ENCODE measurements around the gene IMMP2L.

The IMMP2L gene

DNA sequence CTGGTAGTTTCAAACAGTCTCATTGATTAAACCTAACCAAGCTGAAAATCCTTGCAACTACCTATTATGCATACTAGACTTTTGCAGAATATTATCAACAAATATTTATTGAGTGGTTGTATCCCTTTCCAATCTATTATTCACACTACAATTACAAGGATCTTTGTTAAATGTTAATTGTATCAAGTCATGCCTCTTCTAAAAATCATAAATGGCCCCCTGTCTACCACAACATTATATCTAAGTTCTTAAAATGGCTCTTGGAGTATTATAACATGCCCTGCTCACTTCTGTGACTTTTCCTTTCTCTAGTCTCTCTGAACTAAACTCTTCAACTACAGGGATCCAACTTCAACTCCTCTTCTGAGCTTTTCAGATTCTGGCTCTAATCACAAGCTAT, 219.3 kb downstream of the IMMP2L start:
- Histone ChIP-seq H3F3A (ENCODE audit: insufficient read depth) (no peaks in the 10 kb centered on the region), H4K20me1 (ENCODE audit: low read depth, low read length) (no peaks in the 10 kb centered on the region), H3K27ac (ENCODE audit: low read depth, low read length) (no peak overlapping the region), H3K9ac (ENCODE audit: low read length) (no peak overlapping the region), H3K36me3 (ENCODE audit: low read length) (no peaks in the 10 kb centered on the region), H3K9me3 (ENCODE audit: insufficient read depth, low read length) (peaks cover 6% of the 10 kb centered on the region; the same call in 1 of the 2 replicates), H3K4me2 (ENCODE audit: low read depth, low read length, poor library complexity, severe bottlenecking) (no peak overlapping the region), H3K79me2 (ENCODE audit: insufficient read depth, low read length) (no peaks in the 10 kb centered on the region), H3K4me3 (ENCODE audit: insufficient read depth, low read length, poor library complexity, severe bottlenecking) (no peak overlapping the region), H2AFZ (ENCODE audit: low read depth, low read length, severe bottlenecking) (no peak overlapping the region), H3K9me2 (replicated peaks; ENCODE audit: insufficient read depth, low read length) (no peaks in the 10 kb centered on the region), H3K27me3 (ENCODE audit: low read length) (no peaks in the 10 kb centered on the region)
- no peak for TF ChIP-seq EZH2phosphoT487 (conservative IDR thresholded peaks at IDR 0.05; ENCODE audit: low read length)
- TF ChIP-seq, protein P1, sequence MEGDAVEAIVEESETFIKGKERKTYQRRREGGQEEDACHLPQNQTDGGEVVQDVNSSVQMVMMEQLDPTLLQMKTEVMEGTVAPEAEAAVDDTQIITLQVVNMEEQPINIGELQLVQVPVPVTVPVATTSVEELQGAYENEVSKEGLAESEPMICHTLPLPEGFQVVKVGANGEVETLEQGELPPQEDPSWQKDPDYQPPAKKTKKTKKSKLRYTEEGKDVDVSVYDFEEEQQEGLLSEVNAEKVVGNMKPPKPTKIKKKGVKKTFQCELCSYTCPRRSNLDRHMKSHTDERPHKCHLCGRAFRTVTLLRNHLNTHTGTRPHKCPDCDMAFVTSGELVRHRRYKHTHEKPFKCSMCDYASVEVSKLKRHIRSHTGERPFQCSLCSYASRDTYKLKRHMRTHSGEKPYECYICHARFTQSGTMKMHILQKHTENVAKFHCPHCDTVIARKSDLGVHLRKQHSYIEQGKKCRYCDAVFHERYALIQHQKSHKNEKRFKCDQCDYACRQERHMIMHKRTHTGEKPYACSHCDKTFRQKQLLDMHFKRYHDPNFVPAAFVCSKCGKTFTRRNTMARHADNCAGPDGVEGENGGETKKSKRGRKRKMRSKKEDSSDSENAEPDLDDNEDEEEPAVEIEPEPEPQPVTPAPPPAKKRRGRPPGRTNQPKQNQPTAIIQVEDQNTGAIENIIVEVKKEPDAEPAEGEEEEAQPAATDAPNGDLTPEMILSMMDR (IDR thresholded peaks at IDR 0.05; ENCODE audit: insufficient read depth, low read length, poor library complexity, severe bottlenecking), result no peak

DNA sequence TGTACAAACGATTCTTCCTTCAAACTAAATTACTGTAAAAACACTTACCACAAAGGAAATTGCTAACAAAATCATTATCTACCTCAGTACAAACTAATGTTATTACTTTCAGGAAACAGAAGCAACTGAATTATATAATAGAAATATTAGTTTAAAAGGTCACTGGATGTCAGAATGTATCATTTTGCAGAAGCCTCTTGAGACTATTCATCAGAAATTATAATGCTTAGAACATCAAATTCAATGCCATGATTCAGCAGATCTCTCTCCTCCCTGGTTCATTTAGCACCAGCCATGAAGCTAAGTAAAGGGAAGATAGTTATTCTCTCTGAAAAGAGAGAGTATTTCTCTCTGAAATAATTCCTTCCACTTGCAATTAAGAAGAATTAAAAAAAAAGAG, 223.3 kb downstream of the IMMP2L start:
- H3K4me3 ChIP-seq (ENCODE audit: insufficient read depth, low read length, poor library complexity, severe bottlenecking), result no peak overlapping the region
- no peaks in the 10 kb centered on the region for H4K20me1 ChIP-seq (ENCODE audit: low read depth, low read length)
- H3K27me3 ChIP-seq (ENCODE audit: low read length), result no peaks in the 10 kb centered on the region
- no peaks in the 10 kb centered on the region for H3F3A ChIP-seq (ENCODE audit: insufficient read depth)
- H3K36me3 ChIP-seq (ENCODE audit: low read length), result no peaks in the 10 kb centered on the region
- no peak overlapping the region for H2AFZ ChIP-seq (ENCODE audit: low read depth, low read length, severe bottlenecking)
- TF ChIP-seq EZH2phosphoT487 (conservative IDR thresholded peaks at IDR 0.05; ENCODE audit: low read length), result no peak
- TF ChIP-seq, protein P1 (IDR thresholded peaks at IDR 0.05; ENCODE audit: insufficient read depth, low read length, poor library complexity, severe bottlenecking), result no peak
- H3K4me2 ChIP-seq (ENCODE audit: low read depth, low read length, poor library complexity, severe bottlenecking), result no peak overlapping the region
- H3K9me2 ChIP-seq (replicated peaks; ENCODE audit: insufficient read depth, low read length), result no peaks in the 10 kb centered on the region
- H3K27ac ChIP-seq (ENCODE audit: low read depth, low read length), result no peak overlapping the region
- H3K79me2 ChIP-seq (ENCODE audit: insufficient read depth, low read length), result no peaks in the 10 kb centered on the region
- no peak overlapping the region for H3K9ac ChIP-seq (ENCODE audit: low read length)
- peaks cover 6% of the 10 kb centered on the region; the same call in 1 of the 2 replicates for H3K9me3 ChIP-seq (ENCODE audit: insufficient read depth, low read length)

DNA sequence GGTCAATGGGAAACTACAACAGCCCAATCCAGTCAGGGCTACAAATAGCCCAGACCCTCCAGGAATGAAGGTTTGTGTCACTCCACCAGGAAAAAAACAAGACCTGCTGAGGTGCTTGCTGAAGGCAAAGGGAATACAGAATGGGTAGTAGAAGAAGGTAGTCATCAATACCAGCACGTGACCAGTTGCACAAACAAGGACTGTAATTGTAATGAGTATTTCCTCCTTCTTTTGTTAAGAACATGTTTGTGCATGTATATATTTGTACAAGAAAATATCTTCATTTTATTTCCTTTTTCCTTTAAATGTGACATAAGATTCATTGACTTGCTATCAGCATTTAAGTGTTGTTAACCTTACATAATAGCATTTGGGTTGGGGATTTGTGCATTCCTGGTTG, 229.3 kb downstream of the IMMP2L start:
- no peaks in the 10 kb centered on the region for H3K36me3 ChIP-seq (ENCODE audit: low read length)
- H3K4me3 ChIP-seq (ENCODE audit: insufficient read depth, low read length, poor library complexity, severe bottlenecking), result no peak overlapping the region
- no peak overlapping the region for H3K9ac ChIP-seq (ENCODE audit: low read length)
- H3K79me2 ChIP-seq (ENCODE audit: insufficient read depth, low read length), result no peaks in the 10 kb centered on the region
- no peak overlapping the region for H3K4me2 ChIP-seq (ENCODE audit: low read depth, low read length, poor library complexity, severe bottlenecking)
- no peaks in the 10 kb centered on the region for H3K27me3 ChIP-seq (ENCODE audit: low read length)
- TF ChIP-seq, protein P1 (IDR thresholded peaks at IDR 0.05; ENCODE audit: insufficient read depth, low read length, poor library complexity, severe bottlenecking), result no peak
- no peak for TF ChIP-seq EZH2phosphoT487 (conservative IDR thresholded peaks at IDR 0.05; ENCODE audit: low read length)
- no peak overlapping the region for H3K27ac ChIP-seq (ENCODE audit: low read depth, low read length)
- H3K9me3 ChIP-seq (ENCODE audit: insufficient read depth, low read length), result no peaks in the 10 kb centered on the region
- no peaks in the 10 kb centered on the region for H3K9me2 ChIP-seq (replicated peaks; ENCODE audit: insufficient read depth, low read length)
- no peak overlapping the region for H2AFZ ChIP-seq (ENCODE audit: low read depth, low read length, severe bottlenecking)
- no peaks in the 10 kb centered on the region for H3F3A ChIP-seq (ENCODE audit: insufficient read depth)
- H4K20me1 ChIP-seq (ENCODE audit: low read depth, low read length), result no peaks in the 10 kb centered on the region

DNA sequence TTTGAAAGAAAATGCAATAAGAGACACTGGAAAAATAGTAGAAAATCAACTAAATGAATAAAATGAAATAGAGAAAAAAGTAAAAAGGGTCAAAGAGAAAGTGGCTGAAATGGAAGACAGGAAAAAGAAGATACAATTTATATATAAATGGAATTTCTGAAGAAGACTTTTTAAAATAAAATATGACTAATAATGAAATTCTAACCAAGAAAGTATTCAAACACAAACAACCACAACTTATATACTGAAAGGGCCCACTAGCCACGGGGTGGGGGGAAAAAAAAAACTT, 232.1 kb downstream of the IMMP2L start:
- no peaks in the 10 kb centered on the region for H3K27me3 ChIP-seq (ENCODE audit: low read length)
- no peaks in the 10 kb centered on the region for H3K9me2 ChIP-seq (replicated peaks; ENCODE audit: insufficient read depth, low read length)
- no peaks in the 10 kb centered on the region for H3K36me3 ChIP-seq (ENCODE audit: low read length)
- no peak overlapping the region for H3K4me3 ChIP-seq (ENCODE audit: insufficient read depth, low read length, poor library complexity, severe bottlenecking)
- TF ChIP-seq, protein P1 (IDR thresholded peaks at IDR 0.05; ENCODE audit: insufficient read depth, low read length, poor library complexity, severe bottlenecking), result no peak
- TF ChIP-seq EZH2phosphoT487 (conservative IDR thresholded peaks at IDR 0.05; ENCODE audit: low read length), result no peak
- H3F3A ChIP-seq (ENCODE audit: insufficient read depth), result peaks cover 4% of the 10 kb centered on the region; the same call in 1 of the 2 replicates
- H2AFZ ChIP-seq (ENCODE audit: low read depth, low read length, severe bottlenecking), result no peak overlapping the region
- H3K4me2 ChIP-seq (ENCODE audit: low read depth, low read length, poor library complexity, severe bottlenecking), result no peak overlapping the region
- no peaks in the 10 kb centered on the region for H3K79me2 ChIP-seq (ENCODE audit: insufficient read depth, low read length)
- H3K27ac ChIP-seq (ENCODE audit: low read depth, low read length), result no peak overlapping the region
- H3K9ac ChIP-seq (ENCODE audit: low read length), result no peak overlapping the region
- H3K9me3 ChIP-seq (ENCODE audit: insufficient read depth, low read length), result no peaks in the 10 kb centered on the region
- H4K20me1 ChIP-seq (ENCODE audit: low read depth, low read length), result no peaks in the 10 kb centered on the region

All from SU-DHL-6 (cell line).